Endothelial cell of umbilical vein (primary cell): ENCODE measurements around the gene LMAN1L.

Experiments
- CTCF ChIP-seq, 2 donors: IDR thresholded peaks; 1 replicate in 1 of 2; 2 replicates in 1 of 2; pipeline ENCODE4 v1.5.1; 2011; ENCODE audit warnings: low read length in 2 of 2, mild to moderate bottlenecking in 2 of 2, moderate library complexity in 2 of 2, control low read depth in 1 of 2, inconsistent platforms in 1 of 2, low read depth in 1 of 2; ENCODE audit not compliant: insufficient read depth in 1 of 2; ENCODE audit errors: extremely low read depth in 1 of 2
- POLR2A ChIP-seq: IDR thresholded peaks from 2 replicates; pipeline ENCODE4 v1.6.1; 2012; ENCODE audit warnings: low read depth, mild to moderate bottlenecking, control low read depth, low read length

DNA sequence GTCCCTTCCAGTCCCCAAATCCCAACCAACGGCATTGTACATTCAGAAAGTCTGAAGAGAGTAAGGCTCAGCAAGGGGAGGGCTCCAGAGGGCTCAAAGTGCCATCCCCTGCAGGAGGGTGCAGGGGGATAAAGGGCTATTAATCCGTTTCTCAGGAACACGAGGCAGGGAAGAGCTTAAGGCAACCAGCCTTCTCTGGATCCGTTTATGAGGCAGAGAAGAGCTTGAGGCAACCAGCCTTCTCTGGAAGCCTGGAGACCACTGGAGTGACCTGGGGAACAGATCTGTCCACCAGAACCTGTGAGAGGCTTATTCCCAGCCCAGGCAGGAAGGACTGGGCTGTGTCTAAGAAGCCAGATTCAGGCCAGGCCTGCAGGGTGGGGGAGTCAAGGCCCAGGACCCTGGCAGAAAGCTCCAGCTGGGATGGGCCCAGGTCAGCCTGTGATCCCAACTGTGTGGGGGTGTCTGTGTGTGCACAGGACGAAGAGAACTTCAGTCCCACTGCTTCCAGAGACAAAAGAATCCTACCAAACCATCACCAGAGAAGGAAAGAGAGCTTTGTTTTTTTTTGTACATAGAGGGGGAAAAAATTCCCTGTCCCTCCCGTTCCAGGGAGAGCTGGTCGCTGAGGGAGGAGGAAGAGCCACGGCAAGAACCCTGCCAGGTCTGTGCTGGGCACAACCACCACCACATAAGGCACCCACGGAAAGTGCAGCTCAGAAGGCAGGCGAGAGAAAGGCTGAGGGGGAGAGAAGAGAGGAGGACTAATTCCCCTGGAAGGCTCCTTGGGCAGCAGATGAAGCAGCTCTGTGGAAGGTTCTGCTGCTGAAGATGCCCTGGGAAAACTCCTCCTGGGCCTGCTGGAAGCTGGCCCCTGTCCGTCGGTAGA, 31.9 kb downstream of the LMAN1L start:
- no peak for TF ChIP-seq POLR2A
- no peak for TF ChIP-seq CTCF (IDR thresholded peaks at IDR 0.05; ENCODE audit: extremely low read depth in 1 of 2, insufficient read depth in 1 of 2, low read depth in 1 of 2, low read length in 2 of 2)
